GM19240 (cell line): ENCODE measurements around the gene CDKN1A.
A peak's percentile ranks its signal among the peaks of the same experiment; 100 is the strongest.

Experiments
- DNase-seq: peaks from one replicate; pipeline ENCODE4 v3.0.0; 2011; ENCODE audit warnings: low spot score; ENCODE audit not compliant: insufficient read length

CDKN1A gene

GRCh38 chr6:36677059-36677749 lies 1.3 kb upstream of the CDKN1A start:
- no peak for DNase-seq

GRCh38 chr6:36677753-36678487 lies 594 bp upstream of the CDKN1A start:
- DNase-seq = no peak

GRCh38 chr6:36679043-36679833 lies 724 bp downstream of the CDKN1A start:
- DNase-seq = no peak

- no peak for DNase-seq
Observed at GRCh38 chr6:36682328-36683144, 4.0 kb downstream of the CDKN1A start.

- DNase-seq = no peak
Observed at GRCh38 chr6:36683145-36683655, 4.7 kb downstream of the CDKN1A start.

- DNase-seq = no peak
Observed at GRCh38 chr6:36683656-36684446, 5.3 kb downstream of the CDKN1A start.

GRCh38 chr6:36684447-36684812 lies 5.9 kb downstream of the CDKN1A start:
- no peak for DNase-seq

- no peak for DNase-seq
Observed at GRCh38 chr6:36685166-36685924, 6.8 kb downstream of the CDKN1A start.

GRCh38 chr6:36685926-36686667 lies 7.6 kb downstream of the CDKN1A start:
- no peak for DNase-seq

GRCh38 chr6:36686668-36687513 lies 8.4 kb downstream of the CDKN1A start:
- no peak for DNase-seq

- DNase-seq = no peak
Observed at GRCh38 chr6:36688063-36688738, 9.7 kb downstream of the CDKN1A start.

GRCh38 chr6:36688739-36689075 lies 10.2 kb downstream of the CDKN1A start:
- DNase-seq = no peak

- DNase-seq = no peak
Observed at GRCh38 chr6:36691011-36691410, 12.5 kb downstream of the CDKN1A start.

GRCh38 chr6:36691612-36692011 lies 13.1 kb downstream of the CDKN1A start:
- DNase-seq = no peak

- DNase-seq = peak; percentile 29
Observed at GRCh38 chr6:36692220-36692619, 13.7 kb downstream of the CDKN1A start.

- no peak for DNase-seq
Observed at GRCh38 chr6:36692861-36693702, 14.6 kb downstream of the CDKN1A start.

- DNase-seq = no peak
Observed at GRCh38 chr6:36694616-36695015, 16.1 kb downstream of the CDKN1A start.
